ENCODE measurements around the gene MID2. TPM values are rescaled to one million over a fixed set of nuclear protein-coding genes. Genes with fewer than 3 reads are reported as not detected.

Gene MID2
- total RNA-seq, 2 experiments from 2014 or later: not detected

DNA sequence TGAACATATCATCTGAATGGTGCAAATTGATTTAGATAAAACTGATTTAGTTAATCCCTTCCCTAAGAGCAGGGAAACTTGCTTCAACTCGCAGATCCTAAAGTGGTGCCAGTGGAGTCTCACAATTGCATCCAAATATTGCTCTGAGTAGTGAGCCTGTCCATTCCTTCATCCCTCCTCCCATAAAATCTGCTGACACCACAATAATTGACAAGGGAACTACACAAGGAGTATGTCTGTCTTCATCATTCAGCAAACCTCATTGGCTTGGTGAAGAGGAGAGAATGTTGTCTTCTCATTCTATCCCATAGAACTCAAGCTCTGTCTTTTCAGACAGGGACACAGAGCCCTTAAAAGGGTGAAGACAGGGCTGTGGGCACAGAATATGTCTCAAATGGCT lies 4.2 kb downstream of the MID2 start:
- TF ChIP-seq, protein P1, sequence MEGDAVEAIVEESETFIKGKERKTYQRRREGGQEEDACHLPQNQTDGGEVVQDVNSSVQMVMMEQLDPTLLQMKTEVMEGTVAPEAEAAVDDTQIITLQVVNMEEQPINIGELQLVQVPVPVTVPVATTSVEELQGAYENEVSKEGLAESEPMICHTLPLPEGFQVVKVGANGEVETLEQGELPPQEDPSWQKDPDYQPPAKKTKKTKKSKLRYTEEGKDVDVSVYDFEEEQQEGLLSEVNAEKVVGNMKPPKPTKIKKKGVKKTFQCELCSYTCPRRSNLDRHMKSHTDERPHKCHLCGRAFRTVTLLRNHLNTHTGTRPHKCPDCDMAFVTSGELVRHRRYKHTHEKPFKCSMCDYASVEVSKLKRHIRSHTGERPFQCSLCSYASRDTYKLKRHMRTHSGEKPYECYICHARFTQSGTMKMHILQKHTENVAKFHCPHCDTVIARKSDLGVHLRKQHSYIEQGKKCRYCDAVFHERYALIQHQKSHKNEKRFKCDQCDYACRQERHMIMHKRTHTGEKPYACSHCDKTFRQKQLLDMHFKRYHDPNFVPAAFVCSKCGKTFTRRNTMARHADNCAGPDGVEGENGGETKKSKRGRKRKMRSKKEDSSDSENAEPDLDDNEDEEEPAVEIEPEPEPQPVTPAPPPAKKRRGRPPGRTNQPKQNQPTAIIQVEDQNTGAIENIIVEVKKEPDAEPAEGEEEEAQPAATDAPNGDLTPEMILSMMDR (conservative IDR thresholded peaks at IDR 0.05; ENCODE audit: low read length): no peak
- H3K9me3 ChIP-seq (ENCODE audit: low read length): no peaks in the 10 kb centered on the region
- CTCF ChIA-PET (ENCODE audit: unreplicated experiment): no interaction called here

GRCh38 chrX:107831071-107831730 lies 5.5 kb downstream of the MID2 start:
- no peak overlapping the region for H3K27ac ChIP-seq (ENCODE audit: low read depth, low read length, poor library complexity, severe bottlenecking)
- H3K9me3 ChIP-seq (ENCODE audit: low read length): no peaks in the 10 kb centered on the region
- no peaks in the 10 kb centered on the region for H3K9me2 ChIP-seq (ENCODE audit: insufficient read depth, low read length)
- no peaks in the 10 kb centered on the region for H4K20me1 ChIP-seq (ENCODE audit: insufficient read depth, low read length)
- intact Hi-C loops (cut with micrococcal nuclease; ENCODE audit: unreplicated experiment): no loop called here
- CTCF ChIA-PET (ENCODE audit: unreplicated experiment): no interaction called here
- H3K79me2 ChIP-seq (ENCODE audit: insufficient read depth, low read depth, low read length): no peaks in the 10 kb centered on the region
- H3K36me3 ChIP-seq (ENCODE audit: insufficient read depth, low read length): no peaks in the 10 kb centered on the region
- H3K4me2 ChIP-seq (ENCODE audit: low read length): no peak overlapping the region
- no TSS peak for BruUV-seq (replicated peaks)
- H2AFZ ChIP-seq (ENCODE audit: low read length): no peak overlapping the region
- TF ChIP-seq, protein P1 (conservative IDR thresholded peaks at IDR 0.05; ENCODE audit: low read length): no peak
- TF ChIP-seq EZH2phosphoT487 (IDR thresholded peaks at IDR 0.05; ENCODE audit: borderline replicate concordance, low read depth, low read length): no peak
- POLR2A ChIA-PET: interaction anchor here (0.6 kb wide), 1 partner anchor 969 kb away, joined by 5 read pairs; no protein-coding TSS in a partner anchor
- H3K4me3 ChIP-seq (ENCODE audit: low read depth, low read length, poor library complexity, severe bottlenecking): no peak overlapping the region
- no peak for DNase-seq (ENCODE audit: low spot score)
- no peaks in the 10 kb centered on the region for H3K4me1 ChIP-seq (ENCODE audit: insufficient read depth, low read length, poor library complexity, severe bottlenecking)

More for the DNA sequence above, 4.2 kb downstream of the MID2 start:
- Histone ChIP-seq H3K36me3 (ENCODE audit: insufficient read depth, low read length) (no peaks in the 10 kb centered on the region), H3K27ac (ENCODE audit: low read depth, low read length, poor library complexity, severe bottlenecking) (no peak overlapping the region), H3K9me2 (ENCODE audit: insufficient read depth, low read length) (no peaks in the 10 kb centered on the region), H3K4me1 (ENCODE audit: insufficient read depth, low read length, poor library complexity, severe bottlenecking) (no peaks in the 10 kb centered on the region), H4K20me1 (ENCODE audit: insufficient read depth, low read length) (no peaks in the 10 kb centered on the region), H2AFZ (ENCODE audit: low read length) (no peak overlapping the region), H3K4me2 (ENCODE audit: low read length) (no peak overlapping the region), H3K4me3 (ENCODE audit: low read depth, low read length, poor library complexity, severe bottlenecking) (no peak overlapping the region), H3K79me2 (ENCODE audit: insufficient read depth, low read depth, low read length) (no peaks in the 10 kb centered on the region)
- intact Hi-C loops (cut with micrococcal nuclease; ENCODE audit: unreplicated experiment): no loop called here
- DNase-seq (ENCODE audit: low spot score): no peak
- BruUV-seq (replicated peaks): no TSS peak
- POLR2A ChIA-PET: interaction anchor here (0.6 kb wide), 1 partner anchor 17 kb away, joined by 3 read pairs; no protein-coding TSS in a partner anchor
